Measurements from ENCODE around the gene CAMK4.

- TF ChIP-seq ZNF416 (CRISPR knock-in tag; IDR thresholded peaks at IDR 0.05) (no peak), MLX (CRISPR knock-in tag; IDR thresholded peaks at IDR 0.05) (no peak), CREB1 (CRISPR knock-in tag; IDR thresholded peaks at IDR 0.05) (no peak), ZNF317 (CRISPR knock-in tag; IDR thresholded peaks at IDR 0.05; ENCODE audit: borderline replicate concordance, low read depth) (no peak), ZBTB43 (CRISPR knock-in tag; IDR thresholded peaks at IDR 0.05) (no peak)
Measured at GRCh38 chr5:111262815-111263214, 38.6 kb downstream of the CAMK4 start.
